ENCODE results near the gene TSEN54. TPM values are rescaled to one million over a fixed set of nuclear protein-coding genes. Genes with fewer than 3 reads are reported as not detected.
A peak's percentile ranks its signal among the peaks of the same experiment; 100 is the strongest.

TSEN54 gene
- 100 to 1,000 TPM in 1 of 4 donors, 10 to 100 TPM in 3; 36.6 to 105 (median 61.2) TPM for total RNA-seq

GRCh38 chr17:75516255-75516618, at the start of gene TSEN54:
TSEN54 (plus strand) TSS chr17:75516528; CDS start chr17:75516561, 33 bp downstream.
- H3K9me3 ChIP-seq = no peaks in the 10 kb centered on the region
- WGBS, 2 donors (ENCODE audit: low coverage in 1 of 2) = 4% methylated on average over 4 of the region's 45 CpGs; no CpG with 5 or more reads in 1 of the 2 donors
- peaks cover 0 to 3% (median 0%) of the 10 kb centered on the region in 4 donors for H3K36me3 ChIP-seq
- in situ Hi-C loops (cut with MboI; ENCODE audit: low pct_ligation_motif_present in 1 of 4, low pct_unique_long_range_greater_than_20kb in 1 of 4, low sequenced_read_pairs in 3 of 4) = loop anchor here in 1 of 4 donors (10.0 kb wide), 1 partner anchor 91 kb away; no protein-coding TSS in a partner anchor
- peak within 1 kb of the TSS; percentile 87 to 93 (median 90) for H3K27ac ChIP-seq
- no peaks in the 10 kb centered on the region for H3K27me3 ChIP-seq
- peak; percentile 97 for DNase-seq
- peaks cover 22 to 56% (median 41%) of the 10 kb centered on the region in 4 donors for H3K4me1 ChIP-seq
- peak within 1 kb of the TSS; percentile 73 to 98 (median 93) for H3K4me3 ChIP-seq
- intact Hi-C loops (cut with DNase I; ENCODE audit: low total_unique reads) = no loop called here
- TF ChIP-seq POLR2A (IDR thresholded peaks at IDR 0.05) (no peak), EP300 (IDR thresholded peaks at IDR 0.05; ENCODE audit: low read depth) (no peak), CTCF (IDR thresholded peaks at IDR 0.05) (no peak), POLR2AphosphoS5 (IDR thresholded peaks at IDR 0.05) (peak in 1 of 3 donors; percentile 45)

DNA sequence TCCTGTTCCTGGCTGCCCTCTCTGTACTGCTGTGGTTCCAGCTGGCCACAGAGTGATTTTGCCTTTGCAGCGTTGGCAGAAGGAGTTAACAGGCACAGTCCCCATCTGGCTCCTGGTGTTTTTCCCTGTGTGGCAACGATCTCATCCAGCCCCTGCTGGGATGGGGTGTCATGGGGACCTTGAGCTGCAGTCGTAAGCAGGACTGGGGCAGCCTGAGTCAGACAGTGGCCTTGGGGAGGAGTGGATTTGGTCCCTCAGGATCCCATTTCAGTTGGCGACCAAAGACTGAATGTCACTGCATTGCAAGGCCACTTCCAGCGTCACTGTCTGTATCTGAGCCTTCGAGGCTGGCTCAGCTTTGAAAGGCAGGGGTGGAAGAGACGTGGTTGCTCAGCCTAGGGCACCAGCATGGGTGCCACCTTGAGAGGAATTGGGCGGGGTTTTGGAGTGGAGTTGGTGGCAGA, 48.0 kb upstream of the TSEN54 start:
- Histone ChIP-seq H3K27me3 (no peaks in the 10 kb centered on the region), H3K4me1 (peaks cover 0 to 19% (median 14%) of the 10 kb centered on the region in 4 donors), H3K36me3 (peaks cover 0 to 4% (median 0%) of the 10 kb centered on the region in 4 donors), H3K27ac (peak overlapping the region; percentile 32 to 50 (median 43)), H3K9me3 (no peaks in the 10 kb centered on the region), H3K4me3 (no peak overlapping the region)
- intact Hi-C loops (cut with DNase I; ENCODE audit: low total_unique reads) (no loop called here), in situ Hi-C loops (cut with MboI; ENCODE audit: low pct_ligation_motif_present in 1 of 4, low pct_unique_long_range_greater_than_20kb in 1 of 4, low sequenced_read_pairs in 3 of 4) (no loop called here)
- WGBS, 2 donors (ENCODE audit: low coverage in 1 of 2) = 72% methylated on average over 8 of the region's 8 CpGs; no CpG with 5 or more reads in 1 of the 2 donors
- TF ChIP-seq EP300 (IDR thresholded peaks at IDR 0.05; ENCODE audit: low read depth) (no peak), POLR2A (IDR thresholded peaks at IDR 0.05) (no peak), CTCF (IDR thresholded peaks at IDR 0.05) (no peak), POLR2AphosphoS5 (IDR thresholded peaks at IDR 0.05) (no peak)
- no peak for DNase-seq

DNA sequence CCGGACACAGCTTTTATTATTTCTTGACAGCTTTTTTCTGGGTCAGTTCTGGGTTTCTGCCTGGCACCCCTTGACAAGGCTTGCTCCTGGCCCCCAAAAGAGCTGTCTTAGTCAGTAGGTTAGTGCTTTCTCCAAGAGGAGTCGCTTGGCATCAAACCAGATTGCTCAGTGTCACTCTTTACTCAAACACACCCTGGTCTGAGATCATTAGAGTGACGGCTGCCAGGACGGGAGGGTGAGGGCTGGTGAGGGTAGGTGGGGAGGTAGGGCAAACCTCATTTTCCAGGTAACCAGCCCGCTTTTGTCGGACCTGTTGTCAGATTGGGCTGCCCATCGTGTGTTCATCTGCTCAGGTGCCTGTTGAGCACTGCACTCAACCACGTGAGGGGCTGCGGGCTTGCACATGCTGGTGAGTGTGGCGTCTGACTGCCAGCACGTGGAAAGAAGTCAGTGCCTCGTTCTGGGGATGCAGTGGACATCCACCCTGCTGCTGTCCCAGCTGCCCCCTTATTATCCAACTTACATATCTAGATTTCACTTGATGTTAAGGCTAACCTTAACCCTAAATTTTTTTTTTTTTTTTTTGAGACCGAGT, 47.5 kb upstream of the TSEN54 start:
- TF ChIP-seq POLR2A (IDR thresholded peaks at IDR 0.05) (no peak), POLR2AphosphoS5 (IDR thresholded peaks at IDR 0.05) (peak in 1 of 3 donors; percentile 16), CTCF (IDR thresholded peaks at IDR 0.05) (no peak), EP300 (IDR thresholded peaks at IDR 0.05; ENCODE audit: low read depth) (no peak)
- H3K27me3 ChIP-seq = no peaks in the 10 kb centered on the region
- no peaks in the 10 kb centered on the region for H3K9me3 ChIP-seq
- 64% methylated on average over 13 of the region's 13 CpGs; no CpG with 5 or more reads in 1 of the 2 donors for WGBS, 2 donors (ENCODE audit: low coverage in 1 of 2)
- in situ Hi-C loops (cut with MboI; ENCODE audit: low pct_ligation_motif_present in 1 of 4, low pct_unique_long_range_greater_than_20kb in 1 of 4, low sequenced_read_pairs in 3 of 4) (no loop called here), intact Hi-C loops (cut with DNase I; ENCODE audit: low total_unique reads) (no loop called here)
- H3K27ac ChIP-seq = peak overlapping the region; percentile 32 to 50 (median 43)
- H3K4me1 ChIP-seq = peaks cover 0 to 19% (median 14%) of the 10 kb centered on the region in 4 donors
- H3K4me3 ChIP-seq = no peak overlapping the region
- DNase-seq = peak; percentile 67
- H3K36me3 ChIP-seq = peaks cover 0 to 5% (median 0%) of the 10 kb centered on the region in 4 donors

DNA sequence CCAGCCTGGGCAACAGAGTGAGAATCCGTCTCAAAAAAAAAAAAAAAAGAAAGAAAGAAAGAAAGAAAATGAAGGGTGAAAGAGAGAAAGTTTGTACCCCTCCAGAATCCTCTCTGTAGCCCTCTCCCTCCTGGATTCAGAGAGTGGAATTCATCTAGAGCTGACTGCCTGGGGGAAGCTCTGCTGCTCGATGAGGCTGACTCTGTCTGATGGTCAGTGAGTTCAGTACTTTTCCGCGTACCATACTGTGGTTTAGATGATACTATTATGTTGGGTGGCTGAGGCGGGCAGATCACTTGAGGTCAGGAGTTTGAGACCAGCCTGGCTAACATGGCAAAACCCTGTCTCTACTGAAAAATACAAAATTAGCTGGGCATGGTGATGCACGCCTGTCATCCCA, 45.1 kb upstream of the TSEN54 start:
- DNase-seq = no peak
- H3K36me3 ChIP-seq = peaks cover 0 to 5% (median 0%) of the 10 kb centered on the region in 4 donors
- no peaks in the 10 kb centered on the region for H3K27me3 ChIP-seq
- in situ Hi-C loops (cut with MboI; ENCODE audit: low pct_ligation_motif_present in 1 of 4, low pct_unique_long_range_greater_than_20kb in 1 of 4, low sequenced_read_pairs in 3 of 4) (no loop called here), intact Hi-C loops (cut with DNase I; ENCODE audit: low total_unique reads) (no loop called here)
- TF ChIP-seq CTCF (IDR thresholded peaks at IDR 0.05) (no peak), POLR2A (IDR thresholded peaks at IDR 0.05) (no peak), EP300 (IDR thresholded peaks at IDR 0.05; ENCODE audit: low read depth) (no peak), POLR2AphosphoS5 (IDR thresholded peaks at IDR 0.05) (no peak)
- WGBS, 2 donors (ENCODE audit: low coverage in 1 of 2) = 80 to 96% methylated on average over 2 to 6 of the region's 6 CpGs
- H3K4me3 ChIP-seq = no peak overlapping the region
- peaks cover 9 to 31% (median 22%) of the 10 kb centered on the region in 4 donors for H3K4me1 ChIP-seq
- no peaks in the 10 kb centered on the region for H3K9me3 ChIP-seq
- no peak overlapping the region for H3K27ac ChIP-seq

Measured in transverse colon (tissue), 4 donors.